NCI-H526 (cell line): ENCODE measurements around the gene DNLZ.

ENCODE experiments used
- DNase-seq, 2 experiments: peaks; one replicate each; lab custom pipeline; 2025; lab: John Stamatoyannopoulos, UW

The DNLZ gene

GRCh38 chr9:136316896-136317676, 46.5 kb downstream of the DNLZ start:
- no peak for DNase-seq

- DNase-seq: no peak
Observed at GRCh38 chr9:136316271-136316751, 47.2 kb downstream of the DNLZ start.

GRCh38 chr9:136314944-136315343, 48.6 kb downstream of the DNLZ start:
- DNase-seq: no peak

GRCh38 chr9:136314056-136314416, 49.5 kb downstream of the DNLZ start:
- no peak for DNase-seq

GRCh38 chr9:136313111-136314055, 50.2 kb downstream of the DNLZ start:
- no peak for DNase-seq

- peak in 1 of 2 experiments; percentile 55 for DNase-seq
Observed at GRCh38 chr9:136312436-136312835, 51.1 kb downstream of the DNLZ start.

- no peak for DNase-seq
Observed at GRCh38 chr9:136312009-136312375, 51.6 kb downstream of the DNLZ start.

GRCh38 chr9:136311051-136312008, 52.2 kb downstream of the DNLZ start:
- peak; percentile 58 to 79 for DNase-seq

- no peak for DNase-seq
Observed at GRCh38 chr9:136310273-136311030, 53.1 kb downstream of the DNLZ start.

- DNase-seq: no peak
Observed at GRCh38 chr9:136309806-136310220, 53.7 kb downstream of the DNLZ start.
